Activated CD4-positive, alpha-beta memory T cell treated with anti-CD3 and anti-CD28 coated beads for 36 hours (primary cell): ENCODE results near the gene TEX2. TPM values are rescaled to one million over a fixed set of nuclear protein-coding genes. Genes with fewer than 3 reads are reported as not detected.
"Not testable (repeated sequence)": the region's sequence is repeated elsewhere in the genome, so short reads cannot be mapped to it uniquely, and the experiment has no call there.

Experiments
- CTCF ChIA-PET: fragments of 350-600 bp; sonication (Branson Sonifier 250); formaldehyde crosslinking; loops from one replicate; lab custom pipeline; 2021; ENCODE audit warnings: antibody characterized with exemption, inconsistent platforms; lab: Charles Lee
- POLR2A ChIA-PET: fragments of 350-600 bp; sonication (Branson Sonifier 250); formaldehyde crosslinking; loops from one replicate; lab custom pipeline; 2021; ENCODE audit warnings: antibody characterized with exemption; lab: Charles Lee
- DNase-seq: peaks from one replicate; pipeline ENCODE4 v3.0.0-alpha.2; 2020
- H3K27ac Mint-ChIP-seq: one replicate; pipeline ENCODE4 v1.8.0; 2021; ENCODE audit warnings: mixed read lengths
- H3K27me3 Mint-ChIP-seq: one replicate; pipeline ENCODE4 v1.8.0; 2021; ENCODE audit warnings: mixed read lengths
- H3K36me3 Mint-ChIP-seq: one replicate; pipeline ENCODE4 v1.8.0; 2021; ENCODE audit warnings: mixed read lengths
- H3K4me1 Mint-ChIP-seq: one replicate; pipeline ENCODE4 v1.8.0; 2021; ENCODE audit warnings: low read depth, mixed read lengths
- H3K4me3 Mint-ChIP-seq: one replicate; pipeline ENCODE4 v1.8.0; 2021; ENCODE audit warnings: mild to moderate bottlenecking, mixed read lengths
- H3K9me3 Mint-ChIP-seq: one replicate; pipeline ENCODE4 v1.8.0; 2021; ENCODE audit warnings: mixed read lengths
- intact Hi-C: fragments of 100-400 bp; cut with micrococcal nuclease; formaldehyde crosslinking; loops from one replicate; pipeline ENCODE4 v1.15.1; 2023
- total RNA-seq, 2 experiments: library from RNA; stranded (reverse); gene quantifications; one replicate each; pipeline ENCODE4 v1.2.3, GENCODE V29; 2021

Gene TEX2
- total RNA-seq, 2 experiments from 2014 or later, result 11.9 to 12.1 TPM

DNA sequence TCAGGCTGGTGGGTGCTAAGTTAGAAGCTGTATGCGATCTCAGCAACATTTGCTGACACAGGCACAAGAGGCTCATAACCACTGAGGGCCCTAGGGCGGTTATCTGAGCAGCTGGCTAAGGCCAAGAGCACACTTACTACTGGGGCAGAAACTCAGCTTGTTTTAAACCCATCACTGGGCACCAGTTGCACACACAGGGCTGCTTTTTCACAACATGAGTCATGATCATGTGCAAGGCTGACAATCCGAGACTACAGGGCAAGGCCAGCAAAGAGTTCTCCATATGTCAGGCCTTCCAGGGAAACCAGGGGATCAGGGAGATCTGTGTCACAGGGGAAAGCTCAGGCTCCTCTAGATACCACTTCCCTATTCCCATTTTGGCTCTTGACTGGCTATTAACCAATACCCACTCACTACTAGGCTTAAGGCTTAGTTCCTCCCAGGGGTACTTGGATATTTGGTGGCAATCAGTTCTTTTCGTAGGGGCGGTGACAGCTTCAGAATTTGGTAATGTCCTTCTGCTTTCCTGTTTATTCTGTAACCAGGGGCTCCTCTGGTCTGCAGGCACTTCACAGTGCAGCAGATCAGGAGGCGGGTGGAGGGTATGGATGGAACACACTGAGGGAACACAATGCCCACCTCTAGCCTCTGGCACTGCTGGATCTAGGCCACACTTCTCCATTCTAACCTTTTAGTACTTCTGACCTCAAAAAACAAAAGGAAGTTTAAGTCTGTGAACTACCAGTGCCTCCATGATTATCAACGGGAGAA, 88.2 kb downstream of the TEX2 start:
- no peak for DNase-seq
- intact Hi-C loops, result no loop called here
- Mint-ChIP-seq H3K36me3 (peaks cover 32% of the 10 kb centered on the region), H3K4me1 (no peaks in the 10 kb centered on the region), H3K27me3 (no peaks in the 10 kb centered on the region), H3K27ac (no peak overlapping the region), H3K4me3 (no peak overlapping the region), H3K9me3 (peaks cover 5% of the 10 kb centered on the region)
- POLR2A ChIA-PET, result interaction anchor here (0.6 kb wide), 1 partner anchor 90 kb away, joined by 3 read pairs; no protein-coding TSS in a partner anchor
- CTCF ChIA-PET, result interaction anchor here (0.9 kb wide), 2 partner anchors 42 to 310 kb away, joined by 3 to 4 read pairs; no protein-coding TSS in a partner anchor

DNA sequence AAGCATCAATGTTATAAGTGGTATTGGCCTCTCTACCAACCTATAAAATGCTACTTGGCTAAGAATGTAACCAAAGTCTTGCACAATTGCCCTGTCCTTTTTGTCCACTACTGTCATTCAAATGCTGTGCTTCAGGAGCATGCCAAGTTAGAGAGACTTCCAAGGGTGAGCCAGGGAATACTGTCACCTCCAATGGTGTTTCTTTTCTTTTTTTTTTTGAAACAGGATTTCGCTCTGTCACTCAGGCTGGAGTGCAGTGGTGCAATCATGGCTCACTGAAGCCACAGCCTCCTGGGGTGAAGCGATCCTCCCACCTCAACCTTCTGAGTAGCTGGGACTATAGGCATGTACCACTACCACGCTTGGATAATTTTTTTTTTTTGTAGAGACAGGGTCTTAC, 89.4 kb downstream of the TEX2 start:
- Mint-ChIP-seq H3K27me3 (no peaks in the 10 kb centered on the region), H3K4me1 (no peaks in the 10 kb centered on the region), H3K36me3 (peaks cover 24% of the 10 kb centered on the region), H3K9me3 (no peaks in the 10 kb centered on the region), H3K4me3 (no peak overlapping the region), H3K27ac (no peak overlapping the region)
- ChIA-PET CTCF (no interaction called here), POLR2A (no interaction called here)
- intact Hi-C loops, result no loop called here
- DNase-seq, result no peak

GRCh38 chr17:64172510-64172909, 90.5 kb downstream of the TEX2 start:
- no peaks in the 10 kb centered on the region for H3K9me3 Mint-ChIP-seq
- H3K4me1 Mint-ChIP-seq, result no peaks in the 10 kb centered on the region
- H3K27me3 Mint-ChIP-seq, result no peaks in the 10 kb centered on the region
- POLR2A ChIA-PET, result no interaction called here
- CTCF ChIA-PET, result no interaction called here
- no peak overlapping the region for H3K4me3 Mint-ChIP-seq
- intact Hi-C loops, result no loop called here
- H3K36me3 Mint-ChIP-seq, result peaks cover 24% of the 10 kb centered on the region
- no peak for DNase-seq
- no peak overlapping the region for H3K27ac Mint-ChIP-seq

DNA sequence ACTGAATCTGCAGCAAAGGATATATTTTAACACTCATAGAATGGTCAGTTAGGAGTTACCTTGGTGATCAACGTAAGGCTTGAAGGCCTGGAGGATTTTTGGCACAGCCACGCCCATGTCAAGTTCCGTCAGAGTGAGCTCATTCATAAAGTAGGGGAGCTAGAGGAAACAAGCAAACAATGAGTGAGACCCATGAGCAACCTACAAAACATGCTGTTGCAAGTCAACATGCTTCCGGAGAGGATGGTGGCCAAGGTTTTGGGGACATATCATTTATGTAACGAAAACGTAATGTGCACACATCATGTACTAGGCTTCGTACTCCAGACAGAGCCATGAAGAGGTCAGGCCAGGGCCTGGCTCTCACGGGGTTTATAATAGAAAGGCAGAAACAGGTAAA, 92.0 kb downstream of the TEX2 start:
- no peak overlapping the region for H3K27ac Mint-ChIP-seq
- POLR2A ChIA-PET, result no interaction called here

GRCh38 chr17:64170286-64170685, 92.8 kb downstream of the TEX2 start:
- ChIA-PET POLR2A (no interaction called here), CTCF (no interaction called here)
- Mint-ChIP-seq H3K27me3 (no peaks in the 10 kb centered on the region), H3K4me3 (no peak overlapping the region), H3K4me1 (no peaks in the 10 kb centered on the region), H3K9me3 (no peaks in the 10 kb centered on the region), H3K27ac (no peak overlapping the region), H3K36me3 (peaks cover 22% of the 10 kb centered on the region)
- intact Hi-C loops, result no loop called here
- DNase-seq, result no peak

More for the DNA sequence above, 92.0 kb downstream of the TEX2 start:
- Mint-ChIP-seq H3K4me3 (no peak overlapping the region), H3K9me3 (no peaks in the 10 kb centered on the region), H3K36me3 (peaks cover 22% of the 10 kb centered on the region), H3K4me1 (no peaks in the 10 kb centered on the region), H3K27me3 (no peaks in the 10 kb centered on the region)
- no peak for DNase-seq
- intact Hi-C loops, result no loop called here
- CTCF ChIA-PET, result no interaction called here

DNA sequence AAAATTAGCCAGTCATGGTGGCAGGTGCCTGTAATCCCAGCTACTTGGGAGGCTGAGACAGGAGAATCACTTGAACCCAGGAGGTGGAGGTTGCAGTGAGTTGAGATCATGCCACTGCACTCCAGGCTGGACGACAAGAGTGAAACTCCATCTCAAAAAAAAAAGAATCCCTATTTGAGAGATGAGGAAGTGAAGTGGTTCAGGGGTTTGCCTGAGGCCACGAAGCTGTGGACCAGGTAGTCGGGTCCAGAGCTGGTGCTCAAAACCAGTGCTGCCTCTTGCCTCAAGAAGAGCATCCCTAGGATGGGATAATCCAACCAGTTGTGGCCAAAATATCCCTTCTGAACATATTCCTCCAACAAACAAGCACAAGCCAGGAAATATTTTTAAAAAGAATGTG, 95.4 kb downstream of the TEX2 start:
- H3K4me3 Mint-ChIP-seq, H3K4me1 Mint-ChIP-seq, H3K9me3 Mint-ChIP-seq, H3K27me3 Mint-ChIP-seq, DNase-seq, H3K27ac Mint-ChIP-seq, POLR2A ChIA-PET, intact Hi-C loops: not testable (repeated sequence)
- H3K36me3 Mint-ChIP-seq, result peaks cover 22% of the 10 kb centered on the region
- CTCF ChIA-PET, result interaction anchor here (0.8 to 2.7 kb wide), 4 partner anchors 34 to 302 kb away, joined by 3 to 6 read pairs (median 3); no protein-coding TSS in a partner anchor

- no peaks in the 10 kb centered on the region for H3K9me3 Mint-ChIP-seq
- intact Hi-C loops, result no loop called here
- no peak overlapping the region for H3K27ac Mint-ChIP-seq
- DNase-seq, result no peak
- H3K4me3 Mint-ChIP-seq, result no peak overlapping the region
- peaks cover 18% of the 10 kb centered on the region for H3K36me3 Mint-ChIP-seq
- ChIA-PET CTCF (interaction anchor here (1.0 to 2.7 kb wide), 3 partner anchors 33 to 255 kb away, joined by 3 to 6 read pairs (median 3); no protein-coding TSS in a partner anchor), POLR2A (no interaction called here)
- H3K4me1 Mint-ChIP-seq, result no peaks in the 10 kb centered on the region
- H3K27me3 Mint-ChIP-seq, result no peaks in the 10 kb centered on the region
Observed at GRCh38 chr17:64166876-64167275, 96.2 kb downstream of the TEX2 start.

GRCh38 chr17:64165347-64165746, 97.7 kb downstream of the TEX2 start:
- no peaks in the 10 kb centered on the region for H3K4me1 Mint-ChIP-seq
- H3K36me3 Mint-ChIP-seq, result peaks cover 10% of the 10 kb centered on the region
- POLR2A ChIA-PET, result interaction anchor here (0.6 kb wide), 1 partner anchor 147 kb away, joined by 4 read pairs; no protein-coding TSS in a partner anchor

GRCh38 chr17:64164596-64165285, 98.3 kb downstream of the TEX2 start:
- Mint-ChIP-seq H3K27me3 (no peaks in the 10 kb centered on the region), H3K4me1 (no peaks in the 10 kb centered on the region), H3K36me3 (peaks cover 5% of the 10 kb centered on the region), H3K9me3 (no peaks in the 10 kb centered on the region), H3K4me3 (no peak overlapping the region), H3K27ac (no peak overlapping the region)
- ChIA-PET POLR2A (interaction anchor here (0.6 kb wide), 1 partner anchor 147 kb away, joined by 4 read pairs; no protein-coding TSS in a partner anchor), CTCF (no interaction called here)
- intact Hi-C loops, result no loop called here
- no peak for DNase-seq

More at GRCh38 chr17:64165347-64165746, 97.7 kb downstream of the TEX2 start:
- Mint-ChIP-seq H3K27me3 (no peaks in the 10 kb centered on the region), H3K27ac (no peak overlapping the region), H3K4me3 (no peak overlapping the region), H3K9me3 (no peaks in the 10 kb centered on the region)
- DNase-seq, result no peak
- CTCF ChIA-PET, result no interaction called here
- intact Hi-C loops, result no loop called here

DNA sequence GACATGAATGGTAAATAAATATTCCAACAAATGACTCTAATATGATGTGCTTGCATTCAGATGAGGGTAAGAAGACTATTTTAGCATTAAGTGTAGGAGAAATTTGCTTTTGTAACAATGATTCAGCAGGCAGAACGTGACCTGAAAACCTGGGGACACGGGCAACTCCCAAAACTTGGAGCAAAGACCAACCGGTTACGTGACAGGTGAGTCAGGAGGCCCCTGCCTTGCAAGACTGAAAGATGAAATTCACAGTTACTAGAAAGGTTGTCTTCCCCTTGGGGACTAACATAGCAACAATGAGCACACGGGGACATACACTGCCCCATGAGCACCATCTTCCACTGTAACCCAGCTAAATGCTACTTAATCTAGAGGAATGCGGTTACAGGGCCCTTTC, 99.6 kb downstream of the TEX2 start:
- DNase-seq, result no peak
- H3K9me3 Mint-ChIP-seq, result no peaks in the 10 kb centered on the region
- H3K4me3 Mint-ChIP-seq, result no peak overlapping the region
- H3K27me3 Mint-ChIP-seq, result no peaks in the 10 kb centered on the region
- POLR2A ChIA-PET, result no interaction called here
- CTCF ChIA-PET, result no interaction called here
- H3K4me1 Mint-ChIP-seq, result no peaks in the 10 kb centered on the region
- no peak overlapping the region for H3K27ac Mint-ChIP-seq
- intact Hi-C loops, result no loop called here
- H3K36me3 Mint-ChIP-seq, result peaks cover 5% of the 10 kb centered on the region

DNA sequence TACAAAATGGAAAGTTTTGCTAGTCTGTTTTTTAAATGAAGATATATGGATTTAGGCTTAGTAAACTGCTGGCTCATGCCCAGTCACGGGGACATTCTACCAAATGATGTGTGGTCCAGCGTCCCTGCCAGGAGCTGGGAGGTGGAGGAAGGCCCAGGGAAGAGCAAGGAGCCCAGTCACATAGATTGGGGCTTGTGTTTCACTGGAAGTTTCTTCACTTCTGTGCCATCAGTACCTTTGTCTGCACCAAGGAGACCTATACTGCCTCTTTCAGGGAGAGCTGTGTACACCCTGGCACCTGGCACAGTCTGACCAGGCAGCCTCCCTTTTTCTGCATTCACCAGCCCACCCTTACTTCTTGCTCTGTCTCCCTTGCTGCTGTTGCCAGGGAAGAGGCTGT, 100.5 kb downstream of the TEX2 start:
- CTCF ChIA-PET, result interaction anchor here (1.6 kb wide), 1 partner anchor 120 kb away, joined by 4 read pairs; no protein-coding TSS in a partner anchor
- H3K27me3 Mint-ChIP-seq, result no peaks in the 10 kb centered on the region
- intact Hi-C loops, result no loop called here
- H3K36me3 Mint-ChIP-seq, result peaks cover 5% of the 10 kb centered on the region
- POLR2A ChIA-PET, result interaction anchor here (2.6 kb wide), 1 partner anchor 17 kb away, joined by 8 read pairs; no protein-coding TSS in a partner anchor
- DNase-seq, result no peak
- no peaks in the 10 kb centered on the region for H3K4me1 Mint-ChIP-seq
- no peak overlapping the region for H3K4me3 Mint-ChIP-seq
- H3K9me3 Mint-ChIP-seq, result no peaks in the 10 kb centered on the region
- no peak overlapping the region for H3K27ac Mint-ChIP-seq
